ENCODE measurements around the gene ZNF827.

Gene ZNF827

GRCh38 chr4:145720656-145721055, 218.0 kb downstream of the ZNF827 start:
- no peak for DNase-seq (ENCODE audit: low read depth in 2 of 2)

- DNase-seq (ENCODE audit: low read depth in 2 of 2), result no peak
These were observed 218.6 kb downstream of the ZNF827 start for GRCh38 chr4:145719752-145720624.

- DNase-seq (ENCODE audit: low read depth in 2 of 2), result no peak
These were observed 221.9 kb downstream of the ZNF827 start for GRCh38 chr4:145716661-145717200.

GRCh38 chr4:145716200-145716599, 222.4 kb downstream of the ZNF827 start:
- no peak for DNase-seq (ENCODE audit: low read depth in 2 of 2)

- DNase-seq (ENCODE audit: low read depth in 2 of 2), result no peak
These were observed 228.8 kb downstream of the ZNF827 start for GRCh38 chr4:145709843-145710242.

- DNase-seq (ENCODE audit: low read depth in 2 of 2), result no peak
These were observed 229.3 kb downstream of the ZNF827 start for GRCh38 chr4:145709336-145709735.
